ENCODE results near the gene S1PR4. TPM values are rescaled to one million over a fixed set of nuclear protein-coding genes. Genes with fewer than 3 reads are reported as not detected.

The S1PR4 gene
- total and polyA plus RNA-seq, 4 donors, result 0.50 to 2.5 (median 1.6) TPM

DNA sequence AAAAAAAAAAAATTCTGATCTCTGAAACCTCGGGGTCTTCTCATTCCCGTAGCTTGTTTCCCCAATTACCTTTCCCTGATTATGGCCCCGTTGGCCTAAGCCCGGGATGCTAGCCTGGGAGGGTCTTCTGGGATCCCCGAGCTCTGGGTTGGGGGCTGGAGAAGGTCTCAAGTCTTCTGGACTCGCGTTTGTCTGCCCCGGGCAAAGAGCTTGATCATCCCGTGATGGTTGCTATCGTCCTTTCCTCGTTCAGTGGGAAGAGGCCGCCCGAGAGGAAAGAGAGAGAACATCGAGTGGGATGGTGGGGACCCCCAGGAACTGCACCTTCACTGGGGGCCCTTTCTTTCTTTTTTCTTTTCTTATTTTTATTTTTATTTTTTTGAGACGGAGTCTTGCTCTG lies 40.3 kb upstream of the S1PR4 start:
- intact Hi-C loops (cut with DNase I), result no loop called here
- Histone ChIP-seq H3K27ac (ENCODE audit: low read depth in 1 of 2, low read length in 2 of 2) (no peak overlapping the region), H3K4me3 (ENCODE audit: low read length in 2 of 2) (no peak overlapping the region), H3K27me3 (ENCODE audit: control insufficient read depth in 1 of 2, insufficient read depth in 2 of 2, low read length in 1 of 2) (no peaks in the 10 kb centered on the region), H3K36me3 (ENCODE audit: control insufficient read depth in 1 of 2, insufficient read depth in 2 of 2, low read length in 1 of 2) (no peaks in the 10 kb centered on the region), H3K4me1 (ENCODE audit: control insufficient read depth in 1 of 2, insufficient read depth in 2 of 2, low read length in 2 of 2) (no peaks in the 10 kb centered on the region), H3K9me3 (ENCODE audit: control insufficient read depth, low read length) (no peaks in the 10 kb centered on the region)
- 77 to 84% methylated on average over 15 of the region's 15 CpGs for WGBS, 2 donors
- DNase-seq (no peak), ATAC-seq (ENCODE audit: low FRiP score) (no peak)

DNA sequence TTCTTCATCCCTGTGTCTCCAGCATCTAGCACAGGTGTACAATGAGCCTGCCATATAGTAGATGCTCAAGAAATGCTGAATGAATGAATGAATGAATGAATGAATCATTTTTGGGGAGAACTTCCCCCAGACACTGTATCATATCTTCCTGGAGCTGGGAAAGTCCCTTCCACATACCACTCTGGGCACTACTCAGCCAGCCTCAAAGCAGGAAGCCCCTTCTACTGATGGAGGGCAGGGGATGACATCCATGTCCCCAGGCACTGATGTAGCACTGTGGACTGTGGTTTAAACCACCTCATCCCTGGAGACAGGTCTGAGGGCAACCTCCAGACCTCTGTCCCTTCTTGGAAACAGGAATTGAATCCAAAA lies 37.9 kb upstream of the S1PR4 start:
- no peak overlapping the region for H3K27ac ChIP-seq (ENCODE audit: low read depth in 1 of 2, low read length in 2 of 2)

DNA sequence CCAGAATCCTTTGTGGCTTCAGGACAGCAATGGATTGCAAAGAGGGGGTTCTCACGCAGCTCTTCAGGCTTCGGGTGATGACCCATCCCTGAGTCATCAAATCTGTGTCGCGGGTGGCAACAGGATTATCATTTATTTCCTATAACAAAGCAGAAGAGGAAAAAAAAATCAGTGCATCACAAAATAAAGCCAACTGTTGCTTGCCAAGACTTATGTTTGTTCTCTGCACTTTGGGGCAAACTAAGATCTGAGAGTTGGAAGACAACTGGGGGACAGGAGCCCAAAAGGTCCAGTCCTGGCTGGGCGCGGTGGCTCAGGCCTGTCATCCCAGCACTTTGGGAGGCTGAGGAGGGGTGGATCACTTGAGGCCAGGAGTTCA lies 36.3 kb upstream of the S1PR4 start:
- intact Hi-C loops (cut with DNase I), result no loop called here
- 44 to 59% methylated on average over 6 of the region's 6 CpGs for WGBS, 2 donors
- no peak for DNase-seq
- H3K9me3 ChIP-seq (ENCODE audit: control insufficient read depth, low read length), result no peaks in the 10 kb centered on the region
- H3K4me3 ChIP-seq (ENCODE audit: low read length in 2 of 2), result no peak overlapping the region
- no peaks in the 10 kb centered on the region for H3K36me3 ChIP-seq (ENCODE audit: control insufficient read depth in 1 of 2, insufficient read depth in 2 of 2, low read length in 1 of 2)
- no peaks in the 10 kb centered on the region for H3K4me1 ChIP-seq (ENCODE audit: control insufficient read depth in 1 of 2, insufficient read depth in 2 of 2, low read length in 2 of 2)
- no peak overlapping the region for H3K27ac ChIP-seq (ENCODE audit: low read depth in 1 of 2, low read length in 2 of 2)
- no peak for ATAC-seq (ENCODE audit: low FRiP score)
- H3K27me3 ChIP-seq (ENCODE audit: control insufficient read depth in 1 of 2, insufficient read depth in 2 of 2, low read length in 1 of 2), result no peaks in the 10 kb centered on the region

More for the DNA sequence above, 37.9 kb upstream of the S1PR4 start:
- H3K4me3 ChIP-seq (ENCODE audit: low read length in 2 of 2), result no peak overlapping the region
- H3K9me3 ChIP-seq (ENCODE audit: control insufficient read depth, low read length), result no peaks in the 10 kb centered on the region
- no peaks in the 10 kb centered on the region for H3K36me3 ChIP-seq (ENCODE audit: control insufficient read depth in 1 of 2, insufficient read depth in 2 of 2, low read length in 1 of 2)
- no peak for DNase-seq
- intact Hi-C loops (cut with DNase I), result no loop called here
- H3K4me1 ChIP-seq (ENCODE audit: control insufficient read depth in 1 of 2, insufficient read depth in 2 of 2, low read length in 2 of 2), result no peaks in the 10 kb centered on the region
- H3K27me3 ChIP-seq (ENCODE audit: control insufficient read depth in 1 of 2, insufficient read depth in 2 of 2, low read length in 1 of 2), result no peaks in the 10 kb centered on the region
- ATAC-seq (ENCODE audit: low FRiP score), result no peak

DNA sequence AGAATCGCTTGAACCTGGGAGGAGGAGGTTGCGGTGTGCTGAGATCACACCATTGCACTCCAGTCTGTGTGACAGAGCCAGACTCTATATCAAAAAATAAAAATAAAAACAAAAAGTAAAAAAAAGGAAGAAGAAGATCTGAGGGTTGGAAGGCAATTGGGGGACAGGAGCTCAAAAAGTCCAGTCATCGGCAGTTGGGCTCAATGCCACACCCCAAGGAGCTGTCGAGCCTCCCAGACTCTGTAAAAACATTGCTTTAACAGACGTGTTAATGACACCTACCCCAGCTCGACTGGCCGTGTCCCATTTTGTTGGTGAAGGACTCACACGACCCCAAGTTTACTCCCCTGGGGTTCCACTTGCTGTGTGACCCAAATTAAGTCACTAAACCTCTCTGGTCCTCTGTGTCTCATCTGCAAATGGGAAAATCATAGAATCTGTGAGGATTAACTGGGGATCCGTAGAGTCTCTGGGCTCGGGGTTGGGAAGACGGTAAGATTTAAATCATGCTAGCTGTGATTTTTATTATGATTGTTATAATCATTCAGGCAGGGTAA lies 35.7 kb upstream of the S1PR4 start:
- 55 to 59% methylated on average over 11 of the region's 11 CpGs for WGBS, 2 donors
- Histone ChIP-seq H3K27me3 (ENCODE audit: control insufficient read depth in 1 of 2, insufficient read depth in 2 of 2, low read length in 1 of 2) (no peaks in the 10 kb centered on the region), H3K4me3 (ENCODE audit: low read length in 2 of 2) (no peak overlapping the region), H3K36me3 (ENCODE audit: control insufficient read depth in 1 of 2, insufficient read depth in 2 of 2, low read length in 1 of 2) (no peaks in the 10 kb centered on the region), H3K27ac (ENCODE audit: low read depth in 1 of 2, low read length in 2 of 2) (no peak overlapping the region), H3K9me3 (ENCODE audit: control insufficient read depth, low read length) (no peaks in the 10 kb centered on the region), H3K4me1 (ENCODE audit: control insufficient read depth in 1 of 2, insufficient read depth in 2 of 2, low read length in 2 of 2) (no peaks in the 10 kb centered on the region)
- ATAC-seq (ENCODE audit: low FRiP score) (no peak), DNase-seq (no peak)
- intact Hi-C loops (cut with DNase I), result no loop called here

DNA sequence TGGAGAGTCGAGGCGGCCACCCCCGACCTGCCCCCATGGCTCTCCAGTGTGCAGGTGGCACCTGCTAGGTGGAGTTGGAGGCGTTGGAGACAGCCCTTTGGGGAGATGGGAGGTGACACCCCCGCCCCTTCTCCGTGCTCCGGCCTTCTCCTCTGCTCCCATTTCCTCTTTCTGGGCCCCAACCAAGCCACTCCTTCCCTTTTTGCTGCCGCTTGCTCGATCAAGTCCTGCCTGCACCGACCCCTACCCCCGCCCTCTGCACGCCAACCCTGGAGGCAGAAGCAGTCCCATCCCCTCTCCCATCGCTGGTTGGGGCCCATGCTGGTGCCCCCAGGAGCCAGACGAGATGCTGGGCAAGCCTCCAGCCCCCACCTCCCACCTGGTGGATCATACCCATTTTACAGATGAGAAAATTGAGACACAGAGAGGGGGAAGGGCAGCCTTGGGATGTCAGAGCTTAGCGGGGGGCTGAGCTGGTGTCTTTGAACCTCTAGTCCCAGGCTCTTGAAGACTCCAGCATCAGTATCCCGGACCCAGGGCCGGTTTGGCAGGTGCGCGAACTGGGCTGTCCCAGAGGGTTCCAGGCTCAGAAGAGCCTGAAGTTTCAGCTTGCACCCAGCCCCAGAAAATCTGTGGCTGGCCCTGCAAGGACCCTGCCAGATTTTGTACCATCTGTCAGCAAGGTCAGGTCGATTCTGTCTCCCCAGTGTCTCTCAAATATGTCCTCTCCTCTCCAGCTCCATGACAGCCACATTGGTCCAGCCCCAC lies 32.5 kb upstream of the S1PR4 start:
- peak; percentile 30 for ATAC-seq (ENCODE audit: low FRiP score)
- no peak overlapping the region for H3K4me3 ChIP-seq (ENCODE audit: low read length in 2 of 2)
- no peaks in the 10 kb centered on the region for H3K27me3 ChIP-seq (ENCODE audit: control insufficient read depth in 1 of 2, insufficient read depth in 2 of 2, low read length in 1 of 2)
- intact Hi-C loops (cut with DNase I), result no loop called here
- no peaks in the 10 kb centered on the region for H3K9me3 ChIP-seq (ENCODE audit: control insufficient read depth, low read length)
- 71 to 73% methylated on average over 20 of the region's 20 CpGs for WGBS, 2 donors
- H3K4me1 ChIP-seq (ENCODE audit: control insufficient read depth in 1 of 2, insufficient read depth in 2 of 2, low read length in 2 of 2), result no peaks in the 10 kb centered on the region
- H3K36me3 ChIP-seq (ENCODE audit: control insufficient read depth in 1 of 2, insufficient read depth in 2 of 2, low read length in 1 of 2), result no peaks in the 10 kb centered on the region
- H3K27ac ChIP-seq (ENCODE audit: low read depth in 1 of 2, low read length in 2 of 2), result no peak overlapping the region
- DNase-seq, result peak in 1 of 2 donors; percentile 85

DNA sequence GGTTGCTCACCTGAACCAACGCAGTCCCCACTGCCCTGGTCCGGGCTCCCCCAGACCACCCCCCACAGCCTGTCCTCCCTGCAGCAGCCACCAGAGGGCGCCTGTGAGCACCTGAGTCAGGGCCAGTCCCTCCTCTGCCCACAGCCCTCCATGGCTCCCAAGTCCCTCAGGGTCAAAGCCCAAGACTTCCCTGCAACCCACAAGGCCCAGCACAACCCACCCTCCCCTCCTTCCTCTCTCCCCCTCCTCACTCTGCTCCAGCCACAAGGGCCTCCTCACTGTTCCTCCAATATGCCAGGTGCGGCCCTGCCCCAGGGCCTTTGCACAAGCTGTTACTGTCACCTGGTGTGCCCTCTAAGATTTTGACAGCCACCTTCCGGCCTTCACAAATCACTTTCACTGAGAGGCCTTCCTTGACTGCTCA lies 31.9 kb upstream of the S1PR4 start:
- Histone ChIP-seq H3K27ac (ENCODE audit: low read depth in 1 of 2, low read length in 2 of 2) (no peak overlapping the region), H3K4me1 (ENCODE audit: control insufficient read depth in 1 of 2, insufficient read depth in 2 of 2, low read length in 2 of 2) (no peaks in the 10 kb centered on the region), H3K9me3 (ENCODE audit: control insufficient read depth, low read length) (no peaks in the 10 kb centered on the region), H3K27me3 (ENCODE audit: control insufficient read depth in 1 of 2, insufficient read depth in 2 of 2, low read length in 1 of 2) (no peaks in the 10 kb centered on the region), H3K4me3 (ENCODE audit: low read length in 2 of 2) (no peak overlapping the region), H3K36me3 (ENCODE audit: control insufficient read depth in 1 of 2, insufficient read depth in 2 of 2, low read length in 1 of 2) (no peaks in the 10 kb centered on the region)
- intact Hi-C loops (cut with DNase I), result no loop called here
- ATAC-seq (ENCODE audit: low FRiP score) (no peak), DNase-seq (peak; percentile 60 to 85)
- 64 to 67% methylated on average over 5 of the region's 5 CpGs for WGBS, 2 donors

DNA sequence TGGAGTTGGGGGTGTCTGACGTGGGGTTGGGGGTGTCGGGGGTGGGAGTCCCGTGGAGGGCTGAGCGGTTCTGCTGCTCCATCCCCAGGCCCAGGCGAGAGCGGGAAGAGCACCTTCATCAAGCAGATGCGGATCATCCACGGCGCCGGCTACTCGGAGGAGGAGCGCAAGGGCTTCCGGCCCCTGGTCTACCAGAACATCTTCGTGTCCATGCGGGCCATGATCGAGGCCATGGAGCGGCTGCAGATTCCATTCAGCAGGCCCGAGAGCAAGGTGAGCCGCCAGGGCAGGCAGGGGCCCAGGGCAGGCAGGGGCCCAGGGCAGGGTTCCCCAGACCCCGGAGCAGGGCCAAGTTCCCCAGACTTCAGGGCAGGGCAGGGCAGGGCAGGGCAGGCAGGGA lies 30.1 kb upstream of the S1PR4 start:
- Histone ChIP-seq H3K27ac (ENCODE audit: low read depth in 1 of 2, low read length in 2 of 2) (no peak overlapping the region), H3K9me3 (ENCODE audit: control insufficient read depth, low read length) (no peaks in the 10 kb centered on the region), H3K36me3 (ENCODE audit: control insufficient read depth in 1 of 2, insufficient read depth in 2 of 2, low read length in 1 of 2) (no peaks in the 10 kb centered on the region), H3K27me3 (ENCODE audit: control insufficient read depth in 1 of 2, insufficient read depth in 2 of 2, low read length in 1 of 2) (no peaks in the 10 kb centered on the region), H3K4me3 (ENCODE audit: low read length in 2 of 2) (no peak overlapping the region), H3K4me1 (ENCODE audit: control insufficient read depth in 1 of 2, insufficient read depth in 2 of 2, low read length in 2 of 2) (no peaks in the 10 kb centered on the region)
- 80 to 85% methylated on average over 20 of the region's 20 CpGs for WGBS, 2 donors
- no peak for ATAC-seq (ENCODE audit: low FRiP score)
- intact Hi-C loops (cut with DNase I), result no loop called here
- DNase-seq, result no peak

DNA sequence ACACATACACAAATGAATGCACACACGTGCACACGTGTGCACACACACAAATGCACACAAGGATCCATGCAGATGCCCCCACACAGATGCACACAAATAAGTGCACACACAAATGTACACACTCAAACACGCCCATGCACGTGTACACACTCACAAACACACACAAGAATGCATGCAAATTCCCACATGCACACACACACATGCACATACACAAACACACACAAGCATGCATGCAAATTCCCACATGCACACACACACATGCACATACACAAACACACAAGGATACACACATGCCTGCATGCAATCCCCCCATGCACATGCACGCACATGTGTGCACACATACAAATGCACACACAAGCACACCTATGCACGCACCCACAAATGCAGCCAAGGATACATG lies 29.5 kb upstream of the S1PR4 start:
- H3K27me3 ChIP-seq (ENCODE audit: control insufficient read depth in 1 of 2, insufficient read depth in 2 of 2, low read length in 1 of 2), result no peaks in the 10 kb centered on the region
- no peaks in the 10 kb centered on the region for H3K36me3 ChIP-seq (ENCODE audit: control insufficient read depth in 1 of 2, insufficient read depth in 2 of 2, low read length in 1 of 2)
- H3K27ac ChIP-seq (ENCODE audit: low read depth in 1 of 2, low read length in 2 of 2), result no peak overlapping the region
- H3K9me3 ChIP-seq (ENCODE audit: control insufficient read depth, low read length), result no peaks in the 10 kb centered on the region
- no peak for ATAC-seq (ENCODE audit: low FRiP score)
- DNase-seq, result peak; percentile 21 to 32
- 89 to 94% methylated on average over 6 of the region's 6 CpGs for WGBS, 2 donors
- intact Hi-C loops (cut with DNase I), result no loop called here
- H3K4me3 ChIP-seq (ENCODE audit: low read length in 2 of 2), result no peak overlapping the region
- no peaks in the 10 kb centered on the region for H3K4me1 ChIP-seq (ENCODE audit: control insufficient read depth in 1 of 2, insufficient read depth in 2 of 2, low read length in 2 of 2)

Data from aorta (tissue), 5 donors.